Muscle layer of colon (tissue), 2 donors: ENCODE results near the gene TMPRSS4.

ENCODE experiments used
- H3K27ac ChIP-seq: one replicate; pipeline ENCODE4 v1.7.0; 2013; ENCODE audit warnings: low read depth, mild to moderate bottlenecking, low read length, moderate library complexity
- H3K27me3 ChIP-seq, 2 donors: one replicate each; pipeline ENCODE4 v1.7.0; 2013; ENCODE audit warnings: low read length in 2 of 2, mild to moderate bottlenecking in 2 of 2; ENCODE audit not compliant: insufficient read depth in 2 of 2, control insufficient read depth in 1 of 2
- H3K36me3 ChIP-seq: one replicate; pipeline ENCODE4 v1.7.0; 2013; ENCODE audit warnings: mild to moderate bottlenecking, low read length; ENCODE audit not compliant: insufficient read depth
- H3K4me1 ChIP-seq: one replicate; pipeline ENCODE4 v1.7.0; 2013; ENCODE audit warnings: mild to moderate bottlenecking, low read length; ENCODE audit not compliant: insufficient read depth
- H3K4me3 ChIP-seq, 2 donors: one replicate each; pipeline ENCODE4 v1.7.0; 2013; ENCODE audit warnings: low read length in 2 of 2, low read depth in 1 of 2, mild to moderate bottlenecking in 1 of 2, moderate library complexity in 1 of 2
- H3K9ac ChIP-seq: one replicate; pipeline ENCODE4 v1.7.0; 2013; ENCODE audit warnings: low read length
- H3K9me3 ChIP-seq: one replicate; pipeline ENCODE4 v1.7.0; 2013; ENCODE audit warnings: mild to moderate bottlenecking, low read length
- donor health status: abdominal sarcoma.
- donor health status: Adenocarcinoma of cecum.

TMPRSS4 gene, protein sequence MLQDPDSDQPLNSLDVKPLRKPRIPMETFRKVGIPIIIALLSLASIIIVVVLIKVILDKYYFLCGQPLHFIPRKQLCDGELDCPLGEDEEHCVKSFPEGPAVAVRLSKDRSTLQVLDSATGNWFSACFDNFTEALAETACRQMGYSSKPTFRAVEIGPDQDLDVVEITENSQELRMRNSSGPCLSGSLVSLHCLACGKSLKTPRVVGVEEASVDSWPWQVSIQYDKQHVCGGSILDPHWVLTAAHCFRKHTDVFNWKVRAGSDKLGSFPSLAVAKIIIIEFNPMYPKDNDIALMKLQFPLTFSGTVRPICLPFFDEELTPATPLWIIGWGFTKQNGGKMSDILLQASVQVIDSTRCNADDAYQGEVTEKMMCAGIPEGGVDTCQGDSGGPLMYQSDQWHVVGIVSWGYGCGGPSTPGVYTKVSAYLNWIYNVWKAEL

DNA sequence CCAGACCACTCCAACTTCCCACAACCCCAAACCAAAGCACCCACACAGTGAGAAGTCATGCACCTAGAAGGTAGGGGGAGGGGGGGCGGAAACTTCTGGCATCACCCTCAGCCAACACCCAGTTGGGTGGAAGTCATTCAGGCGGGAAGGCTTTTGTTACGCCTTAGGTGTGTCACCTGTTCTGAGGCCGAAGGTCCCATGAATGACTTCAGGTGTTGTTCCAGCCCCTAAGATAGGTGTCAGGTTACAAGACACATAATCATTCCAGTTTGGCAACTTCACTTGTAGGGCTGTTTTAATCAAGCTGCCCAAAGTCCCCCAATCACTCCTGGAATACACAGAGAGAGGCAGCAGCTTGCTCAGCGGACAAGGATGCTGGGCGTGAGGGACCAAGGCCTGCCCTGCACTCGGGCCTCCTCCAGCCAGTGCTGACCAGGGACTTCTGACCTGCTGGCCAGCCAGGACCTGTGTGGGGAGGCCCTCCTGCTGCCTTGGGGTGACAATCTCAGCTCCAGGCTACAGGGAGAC is at the start of gene TMPRSS4:
TMPRSS4 (plus strand) TSS at position 325 of the 528 bp plus-strand sequence. CDS start 225 bp downstream, outside the sequence.
- H3K4me1 ChIP-seq = no peaks in the 10 kb centered on the region
- H3K9ac ChIP-seq = no peak within 1 kb of the TSS
- no peak within 1 kb of the TSS for H3K27ac ChIP-seq
- H3K9me3 ChIP-seq = no peaks in the 10 kb centered on the region
- H3K4me3 ChIP-seq = no peak within 1 kb of the TSS
- H3K36me3 ChIP-seq = no peaks in the 10 kb centered on the region
- H3K27me3 ChIP-seq = no peaks in the 10 kb centered on the region

DNA sequence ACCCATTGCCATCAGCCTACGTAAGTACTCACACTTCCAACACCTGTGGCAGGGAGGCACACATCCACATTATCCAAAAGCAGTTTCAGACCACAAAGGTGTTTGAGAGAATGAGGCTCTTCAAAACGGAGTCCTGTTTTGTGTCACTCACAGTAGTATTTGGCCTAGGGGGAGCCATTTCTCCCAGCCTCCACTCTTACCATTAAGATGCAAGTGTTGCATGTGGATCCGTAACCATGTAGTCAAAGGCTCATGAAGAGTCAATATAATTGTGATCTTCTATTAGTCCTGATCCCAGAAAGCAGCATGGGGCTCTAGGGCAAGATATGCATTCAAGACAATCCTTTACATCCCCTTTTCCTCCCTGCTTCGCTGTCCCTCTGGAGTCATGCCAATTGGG is 49.2 kb upstream of the TMPRSS4 start:
- Histone ChIP-seq H3K9ac (no peak overlapping the region), H3K9me3 (no peaks in the 10 kb centered on the region), H3K4me3 (no peak overlapping the region), H3K36me3 (no peaks in the 10 kb centered on the region), H3K4me1 (no peaks in the 10 kb centered on the region), H3K27me3 (no peaks in the 10 kb centered on the region), H3K27ac (no peak overlapping the region)

DNA sequence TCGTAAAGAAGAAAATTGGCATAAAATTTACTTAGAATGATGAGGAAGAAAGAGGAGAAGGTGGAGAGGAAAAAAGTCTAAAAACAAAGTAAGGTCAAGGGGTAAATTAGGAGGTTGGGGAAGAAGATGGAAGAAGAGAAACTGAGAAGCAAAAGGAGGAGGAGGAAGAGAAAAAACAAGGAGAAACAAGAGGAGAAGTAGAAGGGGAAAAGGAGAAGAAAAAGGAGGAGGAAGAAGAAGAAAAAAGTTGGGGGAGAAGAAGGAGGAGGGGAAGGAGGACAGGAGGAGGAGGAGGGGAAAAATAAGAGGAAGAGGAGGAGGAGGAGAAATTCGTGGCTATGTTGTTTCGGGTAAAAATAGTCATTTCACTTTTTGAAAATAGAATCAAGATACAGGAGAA is 48.3 kb upstream of the TMPRSS4 start:
- Histone ChIP-seq H3K4me1 (no peaks in the 10 kb centered on the region), H3K27me3 (no peaks in the 10 kb centered on the region), H3K27ac (no peak overlapping the region), H3K4me3 (no peak overlapping the region), H3K9me3 (no peaks in the 10 kb centered on the region), H3K36me3 (no peaks in the 10 kb centered on the region), H3K9ac (no peak overlapping the region)

DNA sequence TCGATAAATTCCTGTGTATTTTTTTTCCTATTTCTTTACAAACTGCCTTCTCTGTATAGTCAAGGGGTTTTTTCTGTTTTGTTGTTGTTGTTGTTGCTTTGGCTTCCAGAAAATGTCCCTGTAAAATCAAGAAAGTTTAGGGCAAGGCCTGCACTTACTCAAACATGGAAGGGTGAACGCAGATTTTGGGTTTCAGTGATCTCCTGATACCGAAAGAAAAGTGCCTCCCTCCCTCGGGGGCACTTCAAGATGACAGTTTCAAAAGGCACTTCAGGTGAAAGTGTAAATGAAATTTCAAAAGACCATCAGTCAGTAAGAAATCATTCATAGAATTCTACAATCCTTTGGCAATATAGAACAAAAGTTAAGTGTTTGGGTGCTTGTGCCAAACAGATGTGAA is 43.4 kb upstream of the TMPRSS4 start:
- no peak overlapping the region for H3K4me3 ChIP-seq
- no peaks in the 10 kb centered on the region for H3K4me1 ChIP-seq
- H3K9ac ChIP-seq = no peak overlapping the region
- H3K27ac ChIP-seq = no peak overlapping the region
- no peaks in the 10 kb centered on the region for H3K9me3 ChIP-seq
- no peaks in the 10 kb centered on the region for H3K36me3 ChIP-seq
- no peaks in the 10 kb centered on the region for H3K27me3 ChIP-seq

DNA sequence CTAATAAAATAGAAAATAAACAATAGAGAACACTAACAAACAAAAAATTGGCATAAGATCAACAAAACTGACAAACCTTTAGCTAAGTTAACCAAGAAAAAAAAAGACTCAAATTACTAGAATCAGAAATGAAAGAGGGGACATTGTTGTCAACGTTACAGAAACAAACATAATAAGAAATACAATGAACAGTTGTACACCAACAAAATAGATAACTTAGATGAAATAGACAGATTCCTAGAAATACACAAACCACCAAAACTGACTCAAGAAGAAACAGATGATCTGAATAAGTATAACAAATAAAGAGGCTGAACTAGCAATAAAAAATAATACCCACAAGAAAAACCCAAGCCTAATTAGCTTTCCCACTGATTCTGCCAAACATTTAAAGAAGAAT is 34.7 kb upstream of the TMPRSS4 start:
- H3K27me3 ChIP-seq = no peaks in the 10 kb centered on the region
- H3K9me3 ChIP-seq = no peaks in the 10 kb centered on the region
- no peak overlapping the region for H3K9ac ChIP-seq
- no peaks in the 10 kb centered on the region for H3K4me1 ChIP-seq
- no peak overlapping the region for H3K27ac ChIP-seq
- H3K36me3 ChIP-seq = no peaks in the 10 kb centered on the region
- no peak overlapping the region for H3K4me3 ChIP-seq

GRCh38 chr11:118042796-118043195 is 34.1 kb upstream of the TMPRSS4 start:
- no peaks in the 10 kb centered on the region for H3K27me3 ChIP-seq
- H3K4me3 ChIP-seq = no peak overlapping the region
- H3K36me3 ChIP-seq = no peaks in the 10 kb centered on the region
- H3K9me3 ChIP-seq = no peaks in the 10 kb centered on the region
- no peaks in the 10 kb centered on the region for H3K4me1 ChIP-seq
- H3K27ac ChIP-seq = no peak overlapping the region
- no peak overlapping the region for H3K9ac ChIP-seq

- Histone ChIP-seq H3K36me3 (no peaks in the 10 kb centered on the region), H3K9ac (no peak overlapping the region), H3K4me1 (no peaks in the 10 kb centered on the region), H3K27me3 (no peaks in the 10 kb centered on the region), H3K4me3 (no peak overlapping the region), H3K27ac (no peak overlapping the region), H3K9me3 (no peaks in the 10 kb centered on the region)
These were observed 31.7 kb upstream of the TMPRSS4 start for GRCh38 chr11:118045191-118045590.

DNA sequence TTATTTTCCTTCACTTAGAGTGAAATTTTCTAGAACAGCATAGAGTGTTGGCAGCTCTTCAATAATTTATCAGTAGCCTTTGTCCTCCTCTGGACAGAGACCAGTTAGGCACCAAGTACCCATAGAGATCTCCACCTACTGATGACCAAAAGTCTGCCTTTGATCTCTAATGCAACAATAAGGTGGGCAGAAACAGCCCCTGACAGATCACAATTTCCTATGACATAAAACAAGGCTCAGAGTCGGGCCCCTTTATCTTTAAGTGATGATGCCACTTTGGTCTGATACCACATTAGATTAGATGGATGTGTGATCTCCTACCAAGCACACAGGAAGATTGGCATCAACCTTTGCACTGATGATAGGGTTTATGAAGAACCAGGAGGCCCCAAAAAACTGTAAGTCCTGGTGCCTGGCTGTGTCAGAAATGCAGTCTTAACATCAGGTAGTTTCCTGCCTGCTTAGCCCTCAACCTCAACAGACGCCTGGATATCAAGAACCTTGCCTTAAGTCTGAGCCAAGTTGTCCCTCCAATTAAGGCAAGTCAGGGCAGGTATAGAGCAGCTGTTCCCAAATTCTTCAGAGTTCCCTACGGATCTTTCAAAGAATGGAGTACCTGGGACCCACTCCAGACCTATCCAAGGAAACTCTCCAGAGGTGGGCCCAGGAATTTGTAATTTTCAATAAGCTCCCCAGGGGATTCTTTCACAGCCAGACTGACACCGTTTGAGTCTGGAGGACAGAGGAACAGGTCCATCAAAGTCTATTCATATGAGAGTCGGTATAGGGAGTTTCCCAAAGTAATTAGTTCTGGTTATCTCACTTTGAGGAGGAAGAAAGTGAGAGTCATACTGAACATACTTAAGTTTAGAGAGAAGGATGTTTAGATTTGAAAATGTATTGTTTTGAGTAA is 30.6 kb upstream of the TMPRSS4 start:
- Histone ChIP-seq H3K27ac (no peak overlapping the region), H3K9me3 (no peaks in the 10 kb centered on the region)

GRCh38 chr11:118046964-118047700 is 29.7 kb upstream of the TMPRSS4 start:
- Histone ChIP-seq H3K9ac (no peak overlapping the region), H3K4me3 (no peak overlapping the region), H3K36me3 (no peaks in the 10 kb centered on the region), H3K27ac (no peak overlapping the region), H3K27me3 (no peaks in the 10 kb centered on the region), H3K9me3 (no peaks in the 10 kb centered on the region), H3K4me1 (no peaks in the 10 kb centered on the region)

More for the DNA sequence above, 30.6 kb upstream of the TMPRSS4 start:
- H3K27me3 ChIP-seq = no peaks in the 10 kb centered on the region
- H3K4me1 ChIP-seq = no peaks in the 10 kb centered on the region
- no peak overlapping the region for H3K4me3 ChIP-seq
- H3K9ac ChIP-seq = no peak overlapping the region
- H3K36me3 ChIP-seq = no peaks in the 10 kb centered on the region

DNA sequence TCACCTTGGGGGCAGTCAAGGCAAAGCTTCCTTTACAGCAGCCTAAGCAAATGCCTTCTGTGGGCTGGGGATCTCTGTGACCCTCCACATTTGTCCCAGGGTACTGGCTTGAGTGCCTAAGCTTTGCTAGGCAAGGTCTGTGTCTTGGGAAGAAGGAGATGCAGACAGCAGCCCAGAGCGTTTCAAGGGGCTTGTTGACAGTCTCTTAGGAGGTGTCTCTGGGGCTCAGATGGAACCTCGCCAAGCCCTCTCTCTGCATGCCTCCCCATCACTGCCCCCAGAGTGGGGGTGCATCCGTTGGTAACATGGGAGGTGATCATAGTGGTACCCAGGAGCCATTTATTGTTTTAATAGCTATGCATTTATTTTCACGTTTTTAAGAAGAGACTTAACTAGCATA is 29.1 kb upstream of the TMPRSS4 start:
- Histone ChIP-seq H3K4me1 (no peaks in the 10 kb centered on the region), H3K27ac (no peak overlapping the region), H3K36me3 (no peaks in the 10 kb centered on the region), H3K4me3 (no peak overlapping the region), H3K9me3 (no peaks in the 10 kb centered on the region), H3K27me3 (no peaks in the 10 kb centered on the region), H3K9ac (no peak overlapping the region)
